Liver (tissue), 9 donors: ENCODE measurements around the gene PPP3CA. TPM values are rescaled to one million over a fixed set of nuclear protein-coding genes. Genes with fewer than 3 reads are reported as not detected.

Experiments
- DNase-seq: peaks from one replicate; pipeline ENCODE4 v3.0.0-alpha.2; 2017; ENCODE audit warnings: low spot score
- H3K27ac ChIP-seq, 2 donors: one replicate each; pipeline ENCODE4 v1.7.0; 2013; ENCODE audit warnings: inconsistent platforms in 2 of 2, low read length in 2 of 2, control low read depth in 1 of 2, low read depth in 1 of 2, mild to moderate bottlenecking in 1 of 2
- H3K27me3 ChIP-seq, 4 donors: one replicate each; pipeline versions ENCODE4 v1.6.1 to v1.7.0; 2013; ENCODE audit warnings: low read length in 3 of 4, inconsistent platforms in 1 of 4, mild to moderate bottlenecking in 1 of 4, moderate library complexity in 1 of 4; ENCODE audit not compliant: control insufficient read depth in 4 of 4, insufficient read depth in 4 of 4
- H3K36me3 ChIP-seq, 4 donors: one replicate each; pipeline versions ENCODE4 v1.6.1 to v1.7.0; 2013; ENCODE audit warnings: low read length in 3 of 4, mild to moderate bottlenecking in 3 of 4, low read depth in 1 of 4, moderate library complexity in 1 of 4; ENCODE audit not compliant: control insufficient read depth in 4 of 4, insufficient read depth in 3 of 4
- H3K4me1 ChIP-seq, 4 donors: one replicate each; pipeline versions ENCODE4 v1.6.1 to v1.7.0; 2013; ENCODE audit warnings: low read length in 3 of 4, mild to moderate bottlenecking in 3 of 4, moderate library complexity in 1 of 4; ENCODE audit not compliant: control insufficient read depth in 4 of 4, insufficient read depth in 4 of 4
- H3K4me3 ChIP-seq, 3 donors: one replicate each; pipeline versions ENCODE4 v1.6.1 to v1.7.0; 2013; ENCODE audit warnings: low read length in 3 of 3, control low read depth in 1 of 3, low read depth in 1 of 3, mild to moderate bottlenecking in 1 of 3
- H3K9ac ChIP-seq, 2 donors: one replicate each; pipeline ENCODE4 v1.7.0; 2013; ENCODE audit warnings: low read length in 2 of 2, mild to moderate bottlenecking in 2 of 2, moderate library complexity in 2 of 2, control low read depth in 1 of 2, low read depth in 1 of 2
- H3K9me3 ChIP-seq, 4 donors: one replicate each; pipeline versions ENCODE4 v1.6.1 to v1.7.0; 2013; ENCODE audit warnings: low read length in 3 of 4; ENCODE audit not compliant: control insufficient read depth in 4 of 4
- ATF3 ChIP-seq: IDR thresholded peaks from 2 replicates; pipeline ENCODE4 v1.6.1; 2016; ENCODE audit warnings: antibody characterized with exemption
- CTCF ChIP-seq: fragments of 150-350 bp; IDR thresholded peaks from 2 replicates; pipeline ENCODE4 v1.5.1; 2017; ENCODE audit warnings: improper control_type of control experiment, low read depth, low read length; ENCODE audit not compliant: missing input control
- EGR1 ChIP-seq, 2 donors: IDR thresholded peaks; 2 replicates each; pipeline ENCODE4 v1.6.1; 2016 to 2018; ENCODE audit warnings: antibody characterized with exemption in 2 of 2, low read depth in 2 of 2
- FOXA1 ChIP-seq: IDR thresholded peaks from 2 replicates; pipeline ENCODE4 v1.6.1; 2016; ENCODE audit warnings: antibody characterized with exemption
- FOXA2 ChIP-seq: IDR thresholded peaks from 2 replicates; pipeline ENCODE4 v1.6.1; 2016; ENCODE audit warnings: antibody characterized with exemption
- GABPA ChIP-seq, 2 donors: IDR thresholded peaks in 1 of 2; conservative IDR thresholded peaks in 1 of 2; 2 replicates each; pipeline ENCODE4 v1.6.1; 2016; ENCODE audit warnings: antibody characterized with exemption in 2 of 2, mild to moderate bottlenecking in 1 of 2, moderate library complexity in 1 of 2
- HNF4A ChIP-seq, 2 donors: conservative IDR thresholded peaks; 2 replicates each; pipeline ENCODE4 v1.6.1; 2016; ENCODE audit warnings: antibody characterized with exemption in 2 of 2, mild to moderate bottlenecking in 2 of 2
- HNF4G ChIP-seq: IDR thresholded peaks from 2 replicates; pipeline ENCODE4 v1.6.1; 2016; ENCODE audit warnings: antibody characterized with exemption
- JUND ChIP-seq, 2 donors: IDR thresholded peaks; 2 replicates each; pipeline ENCODE4 v1.6.1; 2016; ENCODE audit warnings: antibody characterized with exemption in 2 of 2
- MAX ChIP-seq: IDR thresholded peaks from 2 replicates; pipeline ENCODE4 v1.6.1; 2016; ENCODE audit warnings: antibody characterized with exemption
- NR2F2 ChIP-seq: IDR thresholded peaks from 2 replicates; pipeline ENCODE4 v1.6.1; 2016; ENCODE audit warnings: antibody characterized with exemption
- RAD21 ChIP-seq, 2 donors: IDR thresholded peaks; 2 replicates each; pipeline ENCODE4 v1.6.1; 2016; ENCODE audit warnings: antibody characterized with exemption in 2 of 2, mild to moderate bottlenecking in 2 of 2
- REST ChIP-seq: IDR thresholded peaks from 2 replicates; pipeline ENCODE4 v1.6.1; 2016; ENCODE audit warnings: antibody characterized with exemption, mild to moderate bottlenecking
- RXRA ChIP-seq, 2 donors: IDR thresholded peaks; 2 replicates each; pipeline ENCODE4 v1.6.1; 2017 to 2018; ENCODE audit warnings: antibody characterized with exemption in 2 of 2, mild to moderate bottlenecking in 1 of 2
- SP1 ChIP-seq: IDR thresholded peaks from 2 replicates; pipeline ENCODE4 v1.6.1; 2018; ENCODE audit warnings: antibody characterized with exemption, mild to moderate bottlenecking
- TAF1 ChIP-seq: conservative IDR thresholded peaks from 2 replicates; pipeline ENCODE4 v1.6.1; 2016; ENCODE audit warnings: antibody characterized with exemption, mild to moderate bottlenecking
- YY1 ChIP-seq: IDR thresholded peaks from 2 replicates; pipeline ENCODE4 v1.6.1; 2016; ENCODE audit warnings: antibody characterized with exemption, mild to moderate bottlenecking
- ZBTB33 ChIP-seq: IDR thresholded peaks from 2 replicates; pipeline ENCODE4 v1.6.1; 2016; ENCODE audit warnings: antibody characterized with exemption
- WGBS: extraction: QIAGEN DNeasy Blood & Tissue Kit; methylation state at CpG from one replicate; pipeline ENCODE4 v1.1.7; 2013; 5-methylcytosine and 5-hydroxymethylcytosine counted together
- polyA plus RNA-seq, 2 donors: library from polyadenylated mRNA; stranded (reverse) in 1 of 2; unstranded in 1 of 2; fragments of 200-250 nt in 1 of 2; fragments of >200 nt in 1 of 2; fragmentation: Nextera tagmentation in 1 of 2; extraction: Ambion mirVana in 1 of 2; gene quantifications; one replicate each; pipeline versions ENCODE4 v1.2.1 to v1.2.3, GENCODE V29; 2013 to 2015
- total RNA-seq, 2 donors: library from RNA; depleted of rRNA; stranded (reverse); fragments of >200 nt; gene quantifications; one replicate each; pipeline ENCODE4 v1.2.3, GENCODE V29; 2014
- donor health status: healthy.
- donor health status: healthy.
- donor health status: healthy.
- donor health status: healthy.
- donor health status: healthy.

Gene PPP3CA
- total and polyA plus RNA-seq, 4 donors, result 3.6 to 18.2 (median 14.2) TPM

GRCh38 chr4:101291198-101291597 is 56.1 kb downstream of the PPP3CA start:
- Histone ChIP-seq H3K9me3 (no peaks in the 10 kb centered on the region), H3K4me1 (peaks cover 0 to 2% (median 0%) of the 10 kb centered on the region in 4 donors), H3K27ac (no peak overlapping the region), H3K4me3 (no peak overlapping the region), H3K9ac (no peak overlapping the region), H3K27me3 (no peaks in the 10 kb centered on the region), H3K36me3 (no peaks in the 10 kb centered on the region)
- TF ChIP-seq ZBTB33, result no peak
- TF ChIP-seq MAX, result no peak
- TF ChIP-seq HNF4A (conservative IDR thresholded peaks at IDR 0.05), result no peak
- no peak for TF ChIP-seq HNF4G
- TF ChIP-seq YY1, result no peak
- no peak for TF ChIP-seq JUND (IDR thresholded peaks at IDR 0.05)
- TF ChIP-seq NR2F2, result no peak
- TF ChIP-seq RXRA (IDR thresholded peaks at IDR 0.05), result no peak
- 55% methylated on average over 1 of the region's 1 CpG for WGBS
- DNase-seq, result no peak

GRCh38 chr4:101290654-101291053 is 56.7 kb downstream of the PPP3CA start:
- TF ChIP-seq ATF3 (no peak), GABPA (IDR thresholded peaks at IDR 0.05 in 1 of 2, conservative IDR thresholded peaks at IDR 0.05 in 1 of 2) (no peak), CTCF (no peak), HNF4A (conservative IDR thresholded peaks at IDR 0.05) (no peak), ZBTB33 (no peak), MAX (no peak), RAD21 (IDR thresholded peaks at IDR 0.05) (no peak), SP1 (no peak), EGR1 (IDR thresholded peaks at IDR 0.05; ENCODE audit: low read depth in 2 of 2) (no peak), REST (no peak), YY1 (no peak), NR2F2 (no peak), JUND (IDR thresholded peaks at IDR 0.05) (no peak), TAF1 (no peak), HNF4G (no peak), FOXA1 (no peak), FOXA2 (no peak)
- Histone ChIP-seq H3K27me3 (no peaks in the 10 kb centered on the region), H3K4me3 (no peak overlapping the region), H3K4me1 (peaks cover 0 to 3% (median 1%) of the 10 kb centered on the region in 4 donors), H3K9me3 (no peaks in the 10 kb centered on the region), H3K36me3 (no peaks in the 10 kb centered on the region), H3K27ac (no peak overlapping the region), H3K9ac (no peak overlapping the region)
- WGBS, result 98% methylated on average over 3 of the region's 3 CpGs
- no peak for DNase-seq
